Thyroid gland (tissue), 4 donors: ENCODE measurements around the gene IFFO2.

Experiments used
- POLR2A ChIP-seq, 2 donors: fragments of 450-650 bp; IDR thresholded peaks; one replicate each; pipeline ENCODE4 v1.6.1; 2017; ENCODE audit warnings: antibody characterized with exemption in 2 of 2, mild to moderate bottlenecking in 2 of 2, moderate library complexity in 1 of 2
- TF ChIP-seq, protein P1 (sequence below), 6 experiments: fragments of 200-600 bp in 3 of 6; fragments of 450-650 bp in 3 of 6; sonication (generic) in 3 of 6; IDR thresholded peaks; one replicate each; pipeline ENCODE4 v1.5.1; 2016 to 2019; ENCODE audit warnings: antibody characterized with exemption in 6 of 6, mild to moderate bottlenecking in 2 of 6, inconsistent platforms in 1 of 6, moderate library complexity in 1 of 6

DNA sequence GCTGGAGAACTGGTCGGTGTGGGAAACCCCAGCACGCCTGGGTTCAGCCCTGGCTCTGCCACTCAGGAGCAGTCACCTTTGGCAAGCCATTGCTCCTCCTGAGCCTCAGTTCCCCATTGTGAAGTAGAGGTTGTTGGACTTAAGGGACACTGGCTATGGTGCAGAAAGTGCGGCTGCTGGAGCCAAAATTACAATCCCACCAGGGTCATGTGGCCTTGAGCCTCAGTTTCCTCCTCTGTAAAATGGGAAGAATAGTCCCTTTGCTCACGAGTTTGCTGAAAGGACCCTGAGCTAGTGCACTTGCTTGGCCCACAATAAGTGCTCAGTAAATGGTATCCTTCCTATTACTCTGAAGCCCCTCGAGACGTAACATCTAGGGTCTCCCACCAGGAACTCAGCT, 82.4 kb downstream of the IFFO2 start:
- TF ChIP-seq, protein P1, sequence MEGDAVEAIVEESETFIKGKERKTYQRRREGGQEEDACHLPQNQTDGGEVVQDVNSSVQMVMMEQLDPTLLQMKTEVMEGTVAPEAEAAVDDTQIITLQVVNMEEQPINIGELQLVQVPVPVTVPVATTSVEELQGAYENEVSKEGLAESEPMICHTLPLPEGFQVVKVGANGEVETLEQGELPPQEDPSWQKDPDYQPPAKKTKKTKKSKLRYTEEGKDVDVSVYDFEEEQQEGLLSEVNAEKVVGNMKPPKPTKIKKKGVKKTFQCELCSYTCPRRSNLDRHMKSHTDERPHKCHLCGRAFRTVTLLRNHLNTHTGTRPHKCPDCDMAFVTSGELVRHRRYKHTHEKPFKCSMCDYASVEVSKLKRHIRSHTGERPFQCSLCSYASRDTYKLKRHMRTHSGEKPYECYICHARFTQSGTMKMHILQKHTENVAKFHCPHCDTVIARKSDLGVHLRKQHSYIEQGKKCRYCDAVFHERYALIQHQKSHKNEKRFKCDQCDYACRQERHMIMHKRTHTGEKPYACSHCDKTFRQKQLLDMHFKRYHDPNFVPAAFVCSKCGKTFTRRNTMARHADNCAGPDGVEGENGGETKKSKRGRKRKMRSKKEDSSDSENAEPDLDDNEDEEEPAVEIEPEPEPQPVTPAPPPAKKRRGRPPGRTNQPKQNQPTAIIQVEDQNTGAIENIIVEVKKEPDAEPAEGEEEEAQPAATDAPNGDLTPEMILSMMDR (IDR thresholded peaks at IDR 0.05), result no peak
- no peak for TF ChIP-seq POLR2A (IDR thresholded peaks at IDR 0.05)
